PC-9 (cell line): ENCODE data around the gene MAML3.

Experiments
- CTCF ChIP-seq: fragments of 200-600 bp; sonication (generic); conservative IDR thresholded peaks from 2 replicates; pipeline ENCODE4 v1.6.1; 2017; ENCODE audit warnings: mixed run types, antibody characterized with exemption, mild to moderate bottlenecking, moderate library complexity
- EZH2 ChIP-seq: fragments of 200-600 bp; sonication (generic); IDR thresholded peaks from 2 replicates; pipeline ENCODE4 v1.8.0; 2017; ENCODE audit warnings: antibody characterized with exemption, low read depth

GRCh38 chr4:140127422-140127821 lies 26.6 kb downstream of the MAML3 start:
- TF ChIP-seq EZH2 (no peak), CTCF (no peak)
